Left lung (tissue), 10 donors: ENCODE results near the gene OSBP2. TPM values are rescaled to one million over a fixed set of nuclear protein-coding genes. Genes with fewer than 3 reads are reported as not detected.

Experiments used
- ATAC-seq: fragments of 200-7000 bp; cut with Tn5 transposase; one replicate; pipeline ENCODE4 v1.9.1; 2020; ENCODE audit warnings: moderate library complexity
- DNase-seq, 4 donors: peaks; one replicate each; pipeline ENCODE4 v3.0.0-alpha.2; 2013 to 2020
- H3K27ac ChIP-seq, 2 donors: fragments of 200-600 bp; sonication (generic) in 1 of 2; one replicate each; pipeline versions ENCODE4 v1.5.0 to v1.8.0; 2020 to 2021
- H3K27me3 ChIP-seq, 2 donors: fragments of 200-600 bp; sonication (generic) in 1 of 2; one replicate each; pipeline versions ENCODE4 v1.5.0 to v1.8.0; 2020 to 2021
- H3K36me3 ChIP-seq, 2 donors: fragments of 200-600 bp; sonication (generic) in 1 of 2; one replicate each; pipeline versions ENCODE4 v1.5.0 to v1.8.0; 2020 to 2021
- H3K4me1 ChIP-seq, 2 donors: fragments of 200-600 bp; one replicate each; pipeline ENCODE4 v1.8.0; 2021
- H3K4me3 ChIP-seq, 2 donors: fragments of 200-600 bp; sonication (generic) in 1 of 2; one replicate each; pipeline versions ENCODE4 v1.5.0 to v1.8.0; 2020 to 2021; ENCODE audit warnings: mild to moderate bottlenecking in 1 of 2
- H3K9me3 ChIP-seq, 2 donors: fragments of 200-600 bp; sonication (generic) in 1 of 2; one replicate each; pipeline versions ENCODE4 v1.5.0 to v1.8.0; 2020 to 2021
- intact Hi-C, 2 donors: fragments of 100-400 bp; cut with DNase I; formaldehyde crosslinking; loops; one replicate each; pipeline versions ENCODE4 v1.11.2 to v1.14.2; 2022
- polyA plus RNA-seq, 6 donors: library from polyadenylated mRNA; unstranded; fragments of 120-200 nt; gene quantifications; one replicate each; pipeline ENCODE4 v1.2.1, GENCODE V29; 2013; ENCODE audit not compliant: insufficient read length in 6 of 6
- total RNA-seq, 2 donors: library from RNA; stranded (reverse); fragmentation: NEBNext Ultra II Directional; extraction: Animal tissue kit (Norgen Biotek cat#: 25700); gene quantifications; one replicate each; pipeline ENCODE4 v1.2.1, GENCODE V29; 2021
- TF ChIP-seq, protein P1 (sequence below), 2 donors: fragments of 200-600 bp; sonication (generic) in 1 of 2; IDR thresholded peaks; one replicate each; pipeline versions ENCODE4 v1.5.0 to v1.8.0; 2021; ENCODE audit warnings: antibody characterized with exemption in 2 of 2
- donor health status: DM: no; HTN: yes; CAD: no.
- donor health status: DM: no; HTN: no; CAD: no.

Gene OSBP2
- total and polyA plus RNA-seq, 8 donors, result 4.0 to 21.0 (median 15.8) TPM

DNA sequence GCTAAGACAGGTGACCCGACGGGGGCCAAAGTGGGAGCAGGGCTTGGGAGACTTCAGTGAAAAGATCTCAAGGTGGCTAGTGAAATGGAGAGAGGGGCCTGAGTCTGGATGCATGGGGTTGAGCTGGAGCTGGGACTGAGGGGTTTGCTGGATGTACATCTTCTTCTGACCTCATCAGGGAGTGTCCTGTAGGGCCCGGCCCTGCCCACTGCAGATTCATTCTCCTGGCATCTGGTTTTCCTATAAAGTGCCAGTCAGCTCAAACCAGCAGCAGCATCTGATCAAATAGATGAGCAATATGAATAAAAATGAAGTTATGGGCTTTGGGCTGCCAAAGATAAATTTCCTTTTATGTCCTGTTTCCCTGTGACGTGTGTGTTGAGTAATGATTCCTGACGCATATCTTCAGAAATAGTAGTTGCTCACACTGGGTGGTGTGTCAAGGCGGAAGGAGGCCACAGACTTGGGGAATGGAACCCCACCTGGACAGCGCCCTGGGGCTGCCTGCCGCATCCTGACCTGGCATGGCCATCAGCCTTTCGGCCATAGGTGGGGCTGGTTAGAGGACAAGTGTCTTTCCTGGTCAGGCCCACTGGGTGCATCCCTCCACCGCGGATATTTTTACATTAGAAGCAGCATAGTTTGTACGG, 135.4 kb downstream of the OSBP2 start:
- no peak for DNase-seq
- no peaks in the 10 kb centered on the region for H3K9me3 ChIP-seq
- no peaks in the 10 kb centered on the region for H3K4me1 ChIP-seq
- ATAC-seq, result peak; percentile 24
- no peak overlapping the region for H3K27ac ChIP-seq
- peaks cover 0 to 8% of the 10 kb centered on the region in 2 donors for H3K27me3 ChIP-seq
- TF ChIP-seq, protein P1, sequence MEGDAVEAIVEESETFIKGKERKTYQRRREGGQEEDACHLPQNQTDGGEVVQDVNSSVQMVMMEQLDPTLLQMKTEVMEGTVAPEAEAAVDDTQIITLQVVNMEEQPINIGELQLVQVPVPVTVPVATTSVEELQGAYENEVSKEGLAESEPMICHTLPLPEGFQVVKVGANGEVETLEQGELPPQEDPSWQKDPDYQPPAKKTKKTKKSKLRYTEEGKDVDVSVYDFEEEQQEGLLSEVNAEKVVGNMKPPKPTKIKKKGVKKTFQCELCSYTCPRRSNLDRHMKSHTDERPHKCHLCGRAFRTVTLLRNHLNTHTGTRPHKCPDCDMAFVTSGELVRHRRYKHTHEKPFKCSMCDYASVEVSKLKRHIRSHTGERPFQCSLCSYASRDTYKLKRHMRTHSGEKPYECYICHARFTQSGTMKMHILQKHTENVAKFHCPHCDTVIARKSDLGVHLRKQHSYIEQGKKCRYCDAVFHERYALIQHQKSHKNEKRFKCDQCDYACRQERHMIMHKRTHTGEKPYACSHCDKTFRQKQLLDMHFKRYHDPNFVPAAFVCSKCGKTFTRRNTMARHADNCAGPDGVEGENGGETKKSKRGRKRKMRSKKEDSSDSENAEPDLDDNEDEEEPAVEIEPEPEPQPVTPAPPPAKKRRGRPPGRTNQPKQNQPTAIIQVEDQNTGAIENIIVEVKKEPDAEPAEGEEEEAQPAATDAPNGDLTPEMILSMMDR (IDR thresholded peaks at IDR 0.05), result no peak
- no peak overlapping the region for H3K4me3 ChIP-seq
- intact Hi-C loops, result no loop called here
- H3K36me3 ChIP-seq, result no peaks in the 10 kb centered on the region

DNA sequence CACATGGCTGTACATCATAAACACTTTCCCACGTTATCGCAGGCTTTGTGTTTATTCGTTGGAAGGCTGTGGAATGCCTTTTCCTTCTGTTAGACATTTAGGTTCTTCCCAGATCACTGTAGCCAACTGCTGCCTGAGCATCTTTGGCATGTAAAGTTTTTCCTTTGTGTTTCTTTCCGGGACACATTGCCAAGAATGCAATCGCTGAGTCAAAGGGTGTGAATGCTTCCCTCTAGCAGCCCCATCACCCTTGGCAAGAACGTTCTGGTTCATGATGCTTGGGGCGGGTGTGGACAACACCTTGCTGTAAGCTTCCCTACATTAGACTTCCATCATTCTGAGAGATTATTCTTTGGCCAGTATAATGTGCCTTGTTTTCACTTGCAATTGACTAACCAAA, 136.2 kb downstream of the OSBP2 start:
- no peak overlapping the region for H3K27ac ChIP-seq
- TF ChIP-seq, protein P1 (IDR thresholded peaks at IDR 0.05), result no peak
- ATAC-seq (peak; percentile 54), DNase-seq (peak in 2 of 4 donors; percentile 57 to 68)
- no peaks in the 10 kb centered on the region for H3K36me3 ChIP-seq
- intact Hi-C loops, result no loop called here
- H3K4me3 ChIP-seq, result no peak overlapping the region
- H3K4me1 ChIP-seq, result no peaks in the 10 kb centered on the region
- no peaks in the 10 kb centered on the region for H3K27me3 ChIP-seq
- H3K9me3 ChIP-seq, result no peaks in the 10 kb centered on the region

DNA sequence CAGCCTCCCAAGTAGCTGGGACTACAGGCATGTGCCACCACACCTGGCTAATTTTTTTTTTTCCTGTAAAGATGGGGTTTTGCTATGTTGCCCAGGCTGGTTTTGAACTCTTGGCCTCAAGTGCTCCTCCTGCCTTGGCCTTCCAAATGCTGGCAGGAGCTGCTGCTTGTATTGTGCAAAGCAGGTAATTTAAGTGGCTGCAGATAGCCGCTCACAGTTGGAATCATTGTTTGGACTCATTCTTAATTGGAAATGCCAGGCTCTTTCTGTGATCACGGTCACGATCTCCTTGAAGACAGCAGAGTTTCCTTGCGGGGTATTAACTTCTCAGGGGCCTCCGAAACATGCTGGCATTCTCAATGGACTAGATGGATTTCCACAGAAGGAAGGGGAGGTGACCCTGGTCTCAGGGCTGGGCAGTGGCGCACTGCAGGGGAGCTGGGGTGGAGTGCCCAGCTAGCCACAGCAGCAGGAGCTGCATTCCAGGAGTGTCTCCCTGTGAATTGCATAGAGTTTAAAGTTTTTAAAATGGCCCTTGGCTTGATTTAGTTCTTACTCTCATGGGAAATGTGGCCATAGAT, 137.8 kb downstream of the OSBP2 start:
- Histone ChIP-seq H3K9me3 (no peaks in the 10 kb centered on the region), H3K36me3 (no peaks in the 10 kb centered on the region), H3K27me3 (no peaks in the 10 kb centered on the region), H3K27ac (no peak overlapping the region), H3K4me3 (no peak overlapping the region), H3K4me1 (no peaks in the 10 kb centered on the region)
- no peak for ATAC-seq
- intact Hi-C loops, result no loop called here
- TF ChIP-seq, protein P1 (IDR thresholded peaks at IDR 0.05), result no peak
- DNase-seq, result no peak

DNA sequence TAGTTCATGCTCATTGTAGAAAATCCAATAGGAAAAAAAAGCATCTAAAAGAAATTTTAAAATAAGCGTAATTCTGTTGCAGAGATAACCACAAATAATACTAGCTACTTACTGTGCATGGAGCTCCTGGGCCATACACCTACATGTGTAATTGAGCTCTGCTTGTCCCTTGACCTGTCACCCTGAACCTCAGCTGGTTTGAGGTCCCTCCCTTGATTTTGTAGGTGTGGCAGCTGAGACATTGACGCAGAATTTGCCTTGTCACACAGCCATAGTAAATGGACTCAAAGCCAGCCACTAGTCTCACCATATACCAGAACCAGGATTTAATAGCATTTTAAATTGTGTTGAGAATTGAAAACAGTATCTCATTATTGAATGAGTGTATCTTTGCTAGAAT, 138.6 kb downstream of the OSBP2 start:
- Histone ChIP-seq H3K36me3 (no peaks in the 10 kb centered on the region), H3K9me3 (peaks cover 0 to 6% of the 10 kb centered on the region in 2 donors), H3K27me3 (no peaks in the 10 kb centered on the region), H3K27ac (no peak overlapping the region), H3K4me3 (no peak overlapping the region), H3K4me1 (no peaks in the 10 kb centered on the region)
- intact Hi-C loops, result no loop called here
- DNase-seq (no peak), ATAC-seq (no peak)
- TF ChIP-seq, protein P1 (IDR thresholded peaks at IDR 0.05), result no peak

DNA sequence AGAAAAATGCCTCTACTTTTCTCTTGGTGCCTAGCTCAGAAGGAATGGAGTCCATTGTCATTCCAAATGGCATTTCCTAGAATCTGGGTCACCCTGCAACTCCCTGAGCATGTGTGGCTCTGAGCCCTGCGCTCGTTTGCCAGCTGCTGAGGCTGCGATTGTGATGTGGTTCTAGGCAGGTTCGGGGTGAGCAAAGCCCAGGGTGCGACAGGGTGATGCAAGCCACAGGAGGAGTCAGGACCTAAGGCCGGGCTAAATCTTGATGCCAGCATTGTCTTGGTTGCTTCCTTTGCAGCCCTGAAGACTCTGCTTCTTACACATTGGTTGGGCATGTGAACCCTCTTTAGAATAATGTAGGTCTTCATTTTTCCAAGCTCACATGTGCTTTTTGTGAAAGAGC, 142.9 kb downstream of the OSBP2 start:
- no peak for ATAC-seq
- TF ChIP-seq, protein P1 (IDR thresholded peaks at IDR 0.05), result no peak
- no peak for DNase-seq
- no peak overlapping the region for H3K4me3 ChIP-seq
- no peaks in the 10 kb centered on the region for H3K36me3 ChIP-seq
- no peaks in the 10 kb centered on the region for H3K27me3 ChIP-seq
- H3K4me1 ChIP-seq, result no peaks in the 10 kb centered on the region
- H3K9me3 ChIP-seq, result peaks cover 0 to 8% of the 10 kb centered on the region in 2 donors
- H3K27ac ChIP-seq, result no peak overlapping the region
- intact Hi-C loops, result no loop called here
